Measurements from ENCODE around the gene GUCA1A. TPM values are rescaled to one million over a fixed set of nuclear protein-coding genes. Genes with fewer than 3 reads are reported as not detected.
A peak's percentile ranks its signal among the peaks of the same experiment; 100 is the strongest.

GUCA1A gene
- total and polyA plus RNA-seq, 2 of the 4 experiments (the other 2 are of a cell fraction): 0.18 to 0.32 TPM

DNA sequence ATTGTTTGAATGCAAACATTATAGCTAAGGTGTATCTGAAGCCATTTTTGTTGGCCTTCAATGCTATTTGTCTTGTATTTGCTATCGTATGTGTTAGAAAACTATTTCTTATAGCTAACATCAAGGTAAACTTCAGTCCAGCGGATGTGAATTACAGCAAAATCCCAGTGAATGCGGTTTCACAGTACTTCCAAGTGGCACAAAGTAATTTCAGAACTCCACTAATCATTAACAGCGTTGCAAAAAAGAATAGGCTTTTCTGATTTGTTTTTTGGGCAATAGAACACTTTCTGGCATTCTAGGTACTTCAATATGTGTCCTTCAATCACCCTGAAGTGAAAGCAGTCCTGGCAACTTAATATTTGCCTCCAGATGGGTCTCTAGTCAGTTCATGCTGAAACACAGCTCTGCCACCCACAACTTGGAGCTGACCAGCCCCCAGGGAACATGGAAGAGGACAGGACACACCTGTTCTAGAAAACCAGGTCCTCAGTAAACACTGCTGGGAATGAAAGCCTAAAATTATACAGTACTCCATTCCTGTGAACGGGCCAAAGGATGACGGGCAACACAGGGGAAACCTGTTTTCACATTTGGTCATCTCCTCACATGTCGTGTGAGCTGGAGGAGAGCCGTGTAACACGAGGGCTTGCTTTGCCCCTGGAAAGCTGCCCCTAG lies 54.1 kb downstream of the GUCA1A start:
- peak overlapping the region in 1 of 2 experiments; percentile 45; a peak in 2 of 4 replicates for H4K8ac ChIP-seq (ENCODE audit: low read depth in 2 of 2, low read length in 2 of 2)
- H3K4me2 ChIP-seq (ENCODE audit: low read depth, low read length): peak overlapping the region; percentile 64; the same call in 1 of the 2 replicates
- H3K79me1 ChIP-seq (ENCODE audit: low read depth in 1 of 2, low read length in 2 of 2): peaks cover 3 to 22% of the 10 kb centered on the region in 2 experiments; a peak in 2 of 4 replicates
- in situ Hi-C loops (cut with MboI; ENCODE audit: low sequenced_read_pairs): no loop called here
- no peaks in the 10 kb centered on the region for H3K9me3 ChIP-seq (ENCODE audit: control insufficient read depth, insufficient read depth, low read length)
- H3K4me3 ChIP-seq (ENCODE audit: insufficient read depth, low read depth, low read length): no peak overlapping the region
- no peak overlapping the region for H4K5ac ChIP-seq (ENCODE audit: low read depth, low read length)
- no peaks in the 10 kb centered on the region for H4K20me1 ChIP-seq (ENCODE audit: insufficient read depth, low read length)
- H3K23ac ChIP-seq (ENCODE audit: low read depth, low read length): peak overlapping the region; percentile 71; the same call in 1 of the 2 replicates
- H3K36me3 ChIP-seq (ENCODE audit: control insufficient read depth, insufficient read depth, low read length): peaks cover 22% of the 10 kb centered on the region
- no TSS peak for BruUV-seq (replicated peaks)
- H2BK20ac ChIP-seq (ENCODE audit: low read depth, low read length): peak overlapping the region; percentile 86; the same call in 1 of the 2 replicates
- intact Hi-C loops (cut with micrococcal nuclease): loop anchor here (10.0 kb wide), 1 partner anchor 107 kb away; no protein-coding TSS in a partner anchor
- peaks cover 17% of the 10 kb centered on the region for H3K4me1 ChIP-seq (ENCODE audit: control insufficient read depth, insufficient read depth, low read length)
- H2AK5ac ChIP-seq (ENCODE audit: low read depth, low read length): peak overlapping the region; percentile 94; the same call in 1 of the 2 replicates
- CTCF ChIA-PET: interaction anchor here (0.7 to 1.6 kb wide), 3 partner anchors 12 to 321 kb away, joined by 3 to 4 read pairs (median 4); no protein-coding TSS in a partner anchor
- peak overlapping the region; percentile 44 for H2AK9ac ChIP-seq (replicated peaks; ENCODE audit: low read depth, low read length, poor library complexity)
- H2AFZ ChIP-seq (replicated peaks; ENCODE audit: low read length, poor library complexity): no peak overlapping the region
- H3K14ac ChIP-seq (replicated peaks; ENCODE audit: low read depth, low read length): peak overlapping the region; percentile 67
- POLR2A ChIA-PET (ENCODE audit: unreplicated experiment): no interaction called here
- DNase-seq (no peak), ATAC-seq (ENCODE audit: low read depth) (no peak)
- peak overlapping the region; percentile 72; the same call in 2 of the 3 replicates for H2BK15ac ChIP-seq (ENCODE audit: low read depth, low read length)
- H2BK5ac ChIP-seq (ENCODE audit: low read depth, low read length, poor library complexity, severe bottlenecking): peak overlapping the region; percentile 91
- peak overlapping the region; percentile 89 for H3K4ac ChIP-seq (ENCODE audit: low read depth, low read length)
- peak overlapping the region; percentile 57 for H4K91ac ChIP-seq (ENCODE audit: insufficient read depth, low read depth, low read length)
- peak overlapping the region; percentile 89 for H2BK120ac ChIP-seq (ENCODE audit: low read depth, low read length)
- dilution Hi-C loops (cut with HindIII; ENCODE audit: low sequenced_read_pairs, unreplicated experiment): no loop called here
- peak overlapping the region; percentile 87 for H3K27ac ChIP-seq (ENCODE audit: insufficient read depth, low read length)
- H3K27me3 ChIP-seq (ENCODE audit: control insufficient read depth, insufficient read depth, low read length): no peaks in the 10 kb centered on the region
- peaks cover 24% of the 10 kb centered on the region for H3K9me1 ChIP-seq (ENCODE audit: insufficient read depth, low read length)
- WGBS, 2 experiments (ENCODE audit: extremely low coverage in 2 of 2, insufficient read length in 1 of 2): no CpG with 5 or more reads among the region's 9 CpGs
- no peak overlapping the region for H3K9ac ChIP-seq (ENCODE audit: low read depth, low read length)
- H3K56ac ChIP-seq (ENCODE audit: extremely low read depth, insufficient read depth, low read length): peak overlapping the region; percentile 13; the same call in 1 of the 2 replicates
- peak overlapping the region; percentile 10; the same call in 1 of the 2 replicates for H3K18ac ChIP-seq (ENCODE audit: low read depth, low read length)
- TF ChIP-seq MXI1 (IDR thresholded peaks at IDR 0.05; ENCODE audit: borderline replicate concordance, low read depth, low read length): no peak
- no peak for TF ChIP-seq RAD21 (IDR thresholded peaks at IDR 0.05; ENCODE audit: low read length)
- TF ChIP-seq MAZ (IDR thresholded peaks at IDR 0.05; ENCODE audit: borderline replicate concordance, low read depth, low read length): no peak
- TF ChIP-seq BHLHE40 (IDR thresholded peaks at IDR 0.05; ENCODE audit: low read depth, low read length): no peak
- no peak for TF ChIP-seq CEBPB (IDR thresholded peaks at IDR 0.05; ENCODE audit: low read depth, low read length)
- TF ChIP-seq SMC3 (IDR thresholded peaks at IDR 0.05; ENCODE audit: low read depth, low read length): no peak
- TF ChIP-seq POLR2A (IDR thresholded peaks at IDR 0.05; ENCODE audit: low read depth, low read length): no peak
- TF ChIP-seq, protein P1, sequence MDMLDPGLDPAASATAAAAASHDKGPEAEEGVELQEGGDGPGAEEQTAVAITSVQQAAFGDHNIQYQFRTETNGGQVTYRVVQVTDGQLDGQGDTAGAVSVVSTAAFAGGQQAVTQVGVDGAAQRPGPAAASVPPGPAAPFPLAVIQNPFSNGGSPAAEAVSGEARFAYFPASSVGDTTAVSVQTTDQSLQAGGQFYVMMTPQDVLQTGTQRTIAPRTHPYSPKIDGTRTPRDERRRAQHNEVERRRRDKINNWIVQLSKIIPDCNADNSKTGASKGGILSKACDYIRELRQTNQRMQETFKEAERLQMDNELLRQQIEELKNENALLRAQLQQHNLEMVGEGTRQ (IDR thresholded peaks at IDR 0.05; ENCODE audit: low read depth, low read length): no peak
- TF ChIP-seq, protein P2, sequence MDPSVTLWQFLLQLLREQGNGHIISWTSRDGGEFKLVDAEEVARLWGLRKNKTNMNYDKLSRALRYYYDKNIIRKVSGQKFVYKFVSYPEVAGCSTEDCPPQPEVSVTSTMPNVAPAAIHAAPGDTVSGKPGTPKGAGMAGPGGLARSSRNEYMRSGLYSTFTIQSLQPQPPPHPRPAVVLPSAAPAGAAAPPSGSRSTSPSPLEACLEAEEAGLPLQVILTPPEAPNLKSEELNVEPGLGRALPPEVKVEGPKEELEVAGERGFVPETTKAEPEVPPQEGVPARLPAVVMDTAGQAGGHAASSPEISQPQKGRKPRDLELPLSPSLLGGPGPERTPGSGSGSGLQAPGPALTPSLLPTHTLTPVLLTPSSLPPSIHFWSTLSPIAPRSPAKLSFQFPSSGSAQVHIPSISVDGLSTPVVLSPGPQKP (IDR thresholded peaks at IDR 0.05; ENCODE audit: borderline replicate concordance, low read depth, low read length): no peak
- TF ChIP-seq MAFK (IDR thresholded peaks at IDR 0.05; ENCODE audit: low read depth, low read length): no peak
- no peak for TF ChIP-seq FOS (IDR thresholded peaks at IDR 0.05; ENCODE audit: low read depth, low read length)
- TF ChIP-seq RCOR1 (IDR thresholded peaks at IDR 0.05; ENCODE audit: insufficient replicate concordance, low read length): no peak
- TF ChIP-seq CHD1 (IDR thresholded peaks at IDR 0.05; ENCODE audit: low read depth, low read length): no peak
- no peak for TF ChIP-seq NFE2L2 (IDR thresholded peaks at IDR 0.05; ENCODE audit: low read depth, low read length)
- no peak for TF ChIP-seq RFX5 (IDR thresholded peaks at IDR 0.05; ENCODE audit: low read depth, low read length)

Data from IMR-90 (cell line).